HepG2 (cell line): Measurements from ENCODE around the gene ABAT. TPM values are rescaled to one million over a fixed set of nuclear protein-coding genes. Genes with fewer than 3 reads are reported as not detected.

Experiments
- BRCA1 ChIP-seq: sonication (generic); formaldehyde crosslinking; IDR thresholded peaks from 2 replicates; pipeline ENCODE4 v1.4.0; 2020; ENCODE audit warnings: missing genetic modification reagents
- CTCF ChIP-seq: sonication (generic); formaldehyde crosslinking; IDR thresholded peaks from 2 replicates; pipeline ENCODE4 v1.5.0; 2020; ENCODE audit warnings: mild to moderate bottlenecking, missing genetic modification reagents, moderate library complexity
- E2F2 ChIP-seq: sonication (generic); formaldehyde crosslinking; IDR thresholded peaks from 2 replicates; pipeline ENCODE4 v1.4.0; 2020; ENCODE audit warnings: missing genetic modification reagents, borderline replicate concordance
- E2F5 ChIP-seq: sonication (generic); formaldehyde crosslinking; conservative IDR thresholded peaks from 2 replicates; pipeline ENCODE4 v1.4.0; 2020; ENCODE audit warnings: missing genetic modification reagents
- KDM5B ChIP-seq: sonication (generic); formaldehyde crosslinking; IDR thresholded peaks from 2 replicates; pipeline ENCODE4 v1.4.0; 2020; ENCODE audit warnings: missing genetic modification reagents, mild to moderate bottlenecking, borderline replicate concordance
- MAF1 ChIP-seq: sonication (generic); formaldehyde crosslinking; IDR thresholded peaks from 2 replicates; pipeline ENCODE4 v1.5.0; 2020; ENCODE audit warnings: missing genetic modification reagents, borderline replicate concordance
- MXD4 ChIP-seq: IDR thresholded peaks from 2 replicates; pipeline ENCODE4 v1.6.1; 2016; ENCODE audit warnings: mild to moderate bottlenecking, missing biosample characterization, missing genetic modification reagents
- MYPOP ChIP-seq: sonication (generic); formaldehyde crosslinking; IDR thresholded peaks from 2 replicates; pipeline ENCODE4 v1.8.1; 2023; ENCODE audit warnings: mild to moderate bottlenecking, moderate library complexity, missing genetic modification reagents
- PHF21A ChIP-seq: sonication (generic); formaldehyde crosslinking; IDR thresholded peaks from 2 replicates; pipeline ENCODE4 v1.5.0; 2020; ENCODE audit warnings: mild to moderate bottlenecking, missing genetic modification reagents
- RBFOX2 ChIP-seq: fragments of 200-400 bp; formaldehyde crosslinking; IDR thresholded peaks from 2 replicates; pipeline ENCODE4 v1.6.1; 2017; ENCODE audit warnings: low read depth, mild to moderate bottlenecking, low read length
- SMAD3 ChIP-seq: sonication (generic); formaldehyde crosslinking; IDR thresholded peaks from 2 replicates; pipeline ENCODE4 v1.4.0; 2020; ENCODE audit warnings: missing genetic modification reagents
- TAF1 ChIP-seq: sonication (generic); formaldehyde crosslinking; IDR thresholded peaks from 2 replicates; pipeline ENCODE4 v1.4.0; 2020; ENCODE audit warnings: missing genetic modification reagents
- TBX2 ChIP-seq: sonication (generic); formaldehyde crosslinking; IDR thresholded peaks from 2 replicates; pipeline ENCODE4 v1.5.0; 2020; ENCODE audit warnings: missing genetic modification reagents, mild to moderate bottlenecking, borderline replicate concordance
- UBTF ChIP-seq: sonication (generic); formaldehyde crosslinking; IDR thresholded peaks from 2 replicates; pipeline ENCODE4 v1.4.0; 2020; ENCODE audit warnings: mild to moderate bottlenecking, missing genetic modification reagents
- ZEB1 ChIP-seq: IDR thresholded peaks from 2 replicates; pipeline ENCODE4 v1.6.1; 2012; ENCODE audit warnings: mild to moderate bottlenecking, low read depth, inconsistent platforms; ENCODE audit not compliant: insufficient replicate concordance
- ZNF180 ChIP-seq: sonication (generic); formaldehyde crosslinking; IDR thresholded peaks from 2 replicates; pipeline ENCODE4 v1.4.0; 2020; ENCODE audit warnings: low read depth, missing genetic modification reagents, borderline replicate concordance
- ZNF317 ChIP-seq: sonication (generic); formaldehyde crosslinking; IDR thresholded peaks from 2 replicates; pipeline ENCODE4 v1.5.0; 2020; ENCODE audit warnings: mild to moderate bottlenecking, missing genetic modification reagents
- ZNF597 ChIP-seq: sonication (generic); formaldehyde crosslinking; IDR thresholded peaks from 2 replicates; pipeline ENCODE4 v1.5.0; 2020; ENCODE audit warnings: missing genetic modification reagents
- ZNF605 ChIP-seq: sonication (generic); formaldehyde crosslinking; IDR thresholded peaks from 2 replicates; pipeline ENCODE4 v1.8.0; 2022; ENCODE audit warnings: mild to moderate bottlenecking, missing genetic modification reagents
- ZSCAN31 ChIP-seq: sonication (generic); formaldehyde crosslinking; IDR thresholded peaks from 2 replicates; pipeline ENCODE4 v1.5.0; 2020; ENCODE audit warnings: low read depth, mild to moderate bottlenecking, missing genetic modification reagents
- polyA plus RNA-seq, 8 experiments: library from polyadenylated mRNA; depleted of rRNA in 3 of 8; stranded (reverse) in 7 of 8; unstranded in 1 of 8; fragments of >200 nt; fragmentation: Illumina TruSeq in 4 of 8; extraction: Trizol in 4 of 8; gene quantifications; 2 replicates each; pipeline versions ENCODE4 v1.2.1 to v1.2.3, GENCODE V29; 2011 to 2016; ENCODE audit warnings: low read depth in 4 of 8, missing spikeins in 1 of 8, mixed read lengths in 1 of 8; ENCODE audit not compliant: insufficient read depth in 1 of 8
- total RNA-seq, 5 experiments: library from RNA; depleted of rRNA; stranded (reverse); fragments of >200 nt; fragmentation: Illumina TruSeq; extraction: Trizol; gene quantifications; 2 replicates each; pipeline ENCODE4 v1.2.3, GENCODE V29; 2016; ENCODE audit warnings: low read depth in 1 of 5

ABAT gene
- total and polyA plus RNA-seq, 2 of the 13 experiments (the other 11 are each of a cell fraction or from before 2014, with no cell fraction given) = 47.6 to 97.3 TPM

GRCh38 chr16:8674413-8675022 lies at the start of gene ABAT (continued):
- peak; percentile 53; the same call in 1 of the 2 replicates for TF ChIP-seq E2F2 (CRISPR knock-in tag)
- TF ChIP-seq MXD4 (CRISPR knock-in tag) = peak; percentile 43; the same call in 1 of the 2 replicates
- 0 out of 2 replicates have a peak, but pooled peaks have one; percentile 40 for TF ChIP-seq E2F5 (CRISPR knock-in tag)
- TF ChIP-seq TAF1 (CRISPR knock-in tag) = peak; percentile 92
- no peak for TF ChIP-seq ZSCAN31 (CRISPR knock-in tag)
- TF ChIP-seq ZNF605 = 0 out of 2 replicates have a peak, but pooled peaks have one; percentile 0
- no peak; the same call in 1 of the 2 replicates for TF ChIP-seq SMAD3
- TF ChIP-seq RBFOX2 = peak; percentile 95
- TF ChIP-seq MYPOP = 0 out of 2 replicates have a peak, but pooled peaks have one; percentile 3
- peak; percentile 20 for TF ChIP-seq ZEB1
- peak; percentile 42; the same call in 1 of the 2 replicates for TF ChIP-seq ZNF597
- peak; percentile 15; the same call in 1 of the 2 replicates for TF ChIP-seq PHF21A (CRISPR knock-in tag)
- 0 out of 2 replicates have a peak, but pooled peaks have one; percentile 50 for TF ChIP-seq BRCA1
- no peak for TF ChIP-seq ZNF180 (CRISPR knock-in tag)
- TF ChIP-seq TBX2 (CRISPR knock-in tag) = no peak
- TF ChIP-seq KDM5B (CRISPR knock-in tag) = peak; percentile 82; the same call in 1 of the 2 replicates
- peak; percentile 82 for TF ChIP-seq ZNF317 (CRISPR knock-in tag)
- TF ChIP-seq CTCF (CRISPR knock-in tag) = 0 out of 2 replicates have a peak, but pooled peaks have one; percentile 9
- peak; percentile 86; the same call in 1 of the 2 replicates for TF ChIP-seq MAF1
- TF ChIP-seq UBTF (CRISPR knock-in tag) = peak; percentile 70; the same call in 1 of the 2 replicates
